A673 (cell line): ENCODE measurements around the gene LANCL1.

Source experiments
- EZH2 ChIP-seq: fragments of 200-600 bp; sonication (generic); IDR thresholded peaks from 2 replicates; pipeline ENCODE4 v1.6.1; 2017; ENCODE audit warnings: borderline replicate concordance, low read depth, mild to moderate bottlenecking, mixed read lengths, antibody characterized with exemption, low read length; ENCODE audit not compliant: poor library complexity, severe bottlenecking
- TF ChIP-seq, protein P1 (sequence below): fragments of 300-800, 200-600 bp; sonication (generic); conservative IDR thresholded peaks from 2 replicates; pipeline ENCODE4 v1.5.1; 2017; ENCODE audit warnings: low read depth, mild to moderate bottlenecking, antibody characterized with exemption, low read length, moderate library complexity, mixed read lengths

- TF ChIP-seq, protein P1, sequence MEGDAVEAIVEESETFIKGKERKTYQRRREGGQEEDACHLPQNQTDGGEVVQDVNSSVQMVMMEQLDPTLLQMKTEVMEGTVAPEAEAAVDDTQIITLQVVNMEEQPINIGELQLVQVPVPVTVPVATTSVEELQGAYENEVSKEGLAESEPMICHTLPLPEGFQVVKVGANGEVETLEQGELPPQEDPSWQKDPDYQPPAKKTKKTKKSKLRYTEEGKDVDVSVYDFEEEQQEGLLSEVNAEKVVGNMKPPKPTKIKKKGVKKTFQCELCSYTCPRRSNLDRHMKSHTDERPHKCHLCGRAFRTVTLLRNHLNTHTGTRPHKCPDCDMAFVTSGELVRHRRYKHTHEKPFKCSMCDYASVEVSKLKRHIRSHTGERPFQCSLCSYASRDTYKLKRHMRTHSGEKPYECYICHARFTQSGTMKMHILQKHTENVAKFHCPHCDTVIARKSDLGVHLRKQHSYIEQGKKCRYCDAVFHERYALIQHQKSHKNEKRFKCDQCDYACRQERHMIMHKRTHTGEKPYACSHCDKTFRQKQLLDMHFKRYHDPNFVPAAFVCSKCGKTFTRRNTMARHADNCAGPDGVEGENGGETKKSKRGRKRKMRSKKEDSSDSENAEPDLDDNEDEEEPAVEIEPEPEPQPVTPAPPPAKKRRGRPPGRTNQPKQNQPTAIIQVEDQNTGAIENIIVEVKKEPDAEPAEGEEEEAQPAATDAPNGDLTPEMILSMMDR: no peak
- TF ChIP-seq EZH2: no peak
Measured at GRCh38 chr2:210459407-210459806, 17.2 kb downstream of the LANCL1 start.
